Measurements from ENCODE around the gene PCDH15.

The PCDH15 gene

DNA sequence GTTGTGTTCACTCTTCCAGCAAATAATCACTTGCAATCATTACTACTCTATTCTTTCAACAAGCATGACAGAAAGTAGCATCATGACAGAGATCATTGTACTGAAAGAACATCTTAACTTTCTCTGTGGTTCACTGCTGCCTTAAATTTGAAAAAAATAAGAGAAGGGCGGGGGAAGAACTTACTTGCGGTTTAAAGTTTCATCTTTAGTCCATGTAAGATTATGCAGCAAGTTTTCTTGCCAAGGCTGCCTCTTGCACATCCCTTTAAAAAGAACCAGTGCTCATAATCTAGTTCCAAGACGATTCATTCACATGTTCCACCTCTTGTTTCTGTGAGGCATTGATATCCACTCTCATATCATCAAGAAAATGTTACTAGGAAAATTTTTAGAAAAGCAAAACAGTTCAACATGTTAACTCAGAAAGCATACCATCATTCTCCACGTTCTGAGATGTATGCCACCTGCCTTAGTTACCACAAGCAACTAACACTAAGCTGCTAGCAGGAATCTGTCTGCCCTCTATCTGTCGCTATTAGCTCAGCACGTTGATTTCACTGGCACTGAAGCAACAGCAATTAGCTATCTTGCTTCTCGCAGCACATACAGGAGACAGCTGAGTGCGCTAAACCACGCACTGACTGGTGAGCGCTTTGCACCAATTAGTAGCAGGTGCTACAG, at the start of gene PCDH15:
PCDH15 (minus strand) TSS at position 491 of the 681 bp plus-strand sequence. CDS start 136,969 bp downstream, outside the sequence.
- peak; percentile 27 for DNase-seq

DNA sequence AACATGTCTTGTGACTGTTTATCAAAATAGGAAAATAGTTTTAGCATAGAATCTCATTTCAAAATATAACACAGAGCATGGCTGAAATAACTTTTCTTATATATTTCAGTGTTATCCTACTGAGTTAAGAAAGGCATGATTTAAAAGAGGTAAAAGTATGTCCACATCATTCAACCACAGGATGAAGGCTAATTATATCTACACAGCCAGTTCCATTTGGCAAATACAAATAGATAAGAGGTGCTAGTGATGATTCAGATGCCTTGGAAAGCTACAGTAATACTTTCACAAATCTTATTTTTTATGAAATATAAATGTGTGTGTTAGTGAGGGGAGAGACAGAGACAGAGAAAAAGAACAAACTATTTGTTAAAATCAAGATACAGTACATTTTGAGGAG, 42.9 kb upstream of the PCDH15 start:
- no peak for DNase-seq

DNA sequence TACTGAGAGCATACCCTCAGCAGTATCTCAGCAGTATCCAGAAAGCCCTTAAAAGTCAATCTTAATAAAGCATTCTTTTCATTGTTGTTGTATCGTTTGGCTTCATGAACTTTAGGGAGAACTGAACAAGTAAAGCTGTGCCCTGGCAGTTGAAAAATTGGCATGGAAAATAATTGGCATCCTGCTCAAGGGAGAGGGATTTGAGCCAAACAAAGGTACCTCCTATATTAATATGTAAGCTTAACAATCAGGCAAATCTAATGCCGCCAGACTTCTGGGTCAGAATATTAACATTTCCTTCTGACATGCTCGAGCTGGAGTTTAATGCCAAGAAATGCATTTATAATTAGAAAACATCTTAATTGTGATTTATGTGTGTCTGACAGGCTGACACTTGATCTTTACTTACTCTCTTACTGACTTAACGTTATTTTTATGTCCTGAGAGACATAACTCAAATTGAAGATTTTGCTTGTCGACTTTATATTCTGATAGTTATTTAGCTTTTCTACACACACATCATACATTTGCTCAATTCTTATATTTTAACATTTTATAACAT, 42.1 kb upstream of the PCDH15 start:
- DNase-seq = no peak

DNA sequence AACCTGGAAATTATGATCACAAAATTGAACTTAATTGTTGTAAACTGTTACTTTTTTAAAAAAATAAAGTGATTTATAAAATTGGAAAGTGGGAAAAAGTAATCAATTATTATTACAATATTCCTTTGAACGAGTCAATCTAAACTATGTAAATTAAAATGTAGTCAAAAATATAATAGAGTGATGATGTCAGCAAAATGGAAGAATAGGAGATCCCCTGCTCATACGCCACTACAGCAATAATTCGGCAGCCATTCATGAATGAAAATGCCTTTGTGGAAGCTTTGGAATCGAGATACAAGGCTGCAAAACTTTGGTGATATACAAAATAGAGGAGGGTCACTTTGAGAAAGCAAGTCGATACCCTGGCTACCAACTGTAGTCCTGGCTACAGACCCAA, 36.4 kb upstream of the PCDH15 start:
- DNase-seq = no peak

DNA sequence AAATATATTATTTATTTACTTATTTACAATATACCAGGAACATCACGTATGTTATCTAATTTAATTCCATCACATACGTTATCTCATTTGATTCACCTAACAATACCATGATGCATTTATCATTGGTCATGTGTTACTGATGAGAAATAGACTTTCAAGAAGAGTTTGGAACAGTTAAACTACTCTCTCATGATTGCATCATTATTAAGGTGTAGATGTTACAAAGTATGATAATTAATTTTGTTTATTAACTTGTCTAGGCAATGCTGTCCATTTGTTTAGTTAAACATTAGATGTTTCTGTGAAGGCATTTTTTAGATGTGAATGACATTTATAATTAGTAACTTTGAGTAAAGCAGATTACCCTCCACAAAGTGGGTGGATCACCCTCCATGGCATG, 32.0 kb upstream of the PCDH15 start:
- no peak for DNase-seq

DNA sequence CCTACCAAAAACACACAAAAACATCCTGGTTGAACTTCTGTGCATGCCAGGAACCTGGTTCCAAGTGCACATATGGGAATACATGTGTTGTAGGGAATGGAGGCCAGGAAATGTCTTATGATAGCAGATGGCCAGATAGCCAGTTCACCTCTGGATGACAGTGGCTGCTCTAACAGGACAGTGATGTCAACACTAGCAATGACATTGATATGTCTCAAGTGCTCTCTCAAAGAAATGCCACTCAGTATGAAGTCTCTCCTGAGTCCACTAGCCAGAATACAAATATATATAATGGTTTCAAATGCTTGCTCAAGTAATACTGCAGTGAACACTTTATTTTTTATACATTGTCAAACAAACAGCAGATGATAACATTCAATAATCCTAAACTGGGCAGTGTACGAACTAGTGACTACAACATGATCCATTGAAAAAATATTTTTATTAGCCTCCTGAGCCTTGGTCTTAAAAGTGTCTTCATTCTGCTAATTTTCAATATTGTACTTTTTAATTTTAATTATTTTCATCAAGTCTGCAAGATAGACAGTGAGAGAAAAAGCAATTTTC, 26.0 kb upstream of the PCDH15 start:
- no peak for DNase-seq

DNA sequence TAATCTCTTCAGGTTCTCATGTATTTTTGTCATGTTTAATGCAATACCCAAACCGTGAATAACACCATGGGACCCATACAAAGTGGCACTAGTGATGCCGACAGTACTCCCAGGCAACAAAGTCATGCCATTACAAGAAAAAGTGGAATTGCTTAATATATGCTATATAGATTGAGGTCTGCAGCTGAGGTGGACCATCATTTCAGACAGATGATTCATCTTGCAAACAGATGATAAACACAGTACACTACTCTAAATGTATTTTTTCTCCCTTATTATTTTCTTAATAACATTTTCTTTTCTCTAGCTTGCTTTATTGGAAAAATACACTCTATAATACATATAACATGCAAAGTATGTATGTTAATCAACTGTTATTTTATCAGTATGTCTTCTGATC, 14.6 kb upstream of the PCDH15 start:
- DNase-seq = no peak

DNA sequence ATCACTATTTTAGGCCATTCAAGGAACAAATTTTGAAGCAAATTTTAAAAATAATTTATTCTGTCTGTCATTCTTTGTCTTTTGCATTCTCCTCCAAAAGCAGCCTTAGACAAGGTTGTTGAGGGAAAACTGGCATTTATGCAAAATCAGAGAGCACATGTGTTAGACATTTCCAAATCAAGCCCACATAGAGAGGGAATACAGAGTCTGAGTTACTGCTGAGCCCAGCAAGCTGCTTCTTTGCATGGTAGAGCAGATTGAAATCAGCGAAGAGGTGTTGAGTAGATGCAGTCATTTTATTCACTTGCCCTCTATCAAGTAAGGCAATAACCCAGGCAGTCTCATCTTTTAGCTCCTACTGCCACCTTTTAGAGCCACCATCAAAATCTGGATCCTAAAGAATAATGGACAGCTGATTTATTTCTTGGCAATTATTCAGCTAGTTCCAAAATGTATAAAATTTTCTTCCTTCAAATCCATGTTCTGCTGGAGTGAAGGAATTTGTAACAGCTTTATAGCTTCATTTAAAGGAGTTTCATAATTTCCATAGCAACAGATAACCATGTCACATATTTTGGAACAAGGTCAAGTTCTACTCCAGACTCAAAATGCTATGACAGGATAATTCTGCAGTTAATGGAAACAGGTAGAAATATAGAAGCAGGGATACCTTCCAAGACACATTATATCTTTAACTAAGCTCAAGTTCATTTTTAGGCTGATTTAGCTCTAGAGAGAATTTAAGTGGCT, 7.3 kb upstream of the PCDH15 start:
- DNase-seq = no peak

DNA sequence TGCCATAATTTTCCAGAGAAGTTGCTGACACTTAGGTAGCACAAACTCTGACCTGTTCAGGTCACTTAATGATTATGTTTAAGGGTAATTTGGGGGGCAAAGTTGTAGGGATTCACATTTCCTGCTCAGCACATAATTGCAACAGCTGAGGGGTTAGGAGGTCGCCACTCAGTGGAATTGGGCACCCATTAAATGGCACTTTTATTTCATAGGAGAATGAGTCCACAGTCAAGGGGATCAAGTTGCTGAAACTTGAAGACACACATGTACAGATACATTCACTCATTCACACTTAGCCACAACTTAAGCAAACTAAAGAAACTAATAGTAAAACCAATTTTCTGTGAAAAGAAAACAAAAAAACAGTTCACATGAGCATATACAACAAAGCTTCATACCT, 1.5 kb downstream of the PCDH15 start:
- DNase-seq = no peak

DNA sequence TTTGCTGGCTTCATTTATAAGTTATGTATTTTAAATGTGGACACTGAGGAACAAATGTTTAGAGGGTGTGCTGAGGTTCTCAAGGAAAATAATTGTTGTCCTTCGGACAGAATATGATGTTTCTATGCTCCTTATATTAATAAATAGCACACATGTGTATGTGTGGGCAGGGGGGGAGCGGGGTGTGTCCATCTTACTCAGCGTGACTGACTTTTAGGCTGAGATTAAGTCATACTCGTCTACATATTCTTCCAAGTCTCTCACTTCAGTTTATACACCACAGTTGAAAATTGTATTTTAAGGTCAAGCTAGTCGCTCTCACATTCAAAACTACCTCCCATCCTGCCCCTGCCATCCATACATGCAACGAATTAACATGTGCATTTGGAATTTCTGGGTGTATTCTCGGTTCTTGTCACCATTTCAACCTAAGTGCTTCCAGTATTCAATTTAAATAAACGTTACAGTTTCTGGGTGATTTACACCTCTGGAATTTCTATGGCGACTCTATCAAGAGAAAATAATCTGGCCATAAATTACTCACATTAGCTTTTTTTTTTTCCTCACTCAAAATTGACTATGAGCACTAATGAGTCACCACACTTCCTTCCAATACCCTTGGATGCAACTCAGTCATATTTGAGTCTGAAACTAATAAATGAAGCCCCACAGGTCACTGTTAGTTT, 3.3 kb downstream of the PCDH15 start:
- no peak for DNase-seq

DNA sequence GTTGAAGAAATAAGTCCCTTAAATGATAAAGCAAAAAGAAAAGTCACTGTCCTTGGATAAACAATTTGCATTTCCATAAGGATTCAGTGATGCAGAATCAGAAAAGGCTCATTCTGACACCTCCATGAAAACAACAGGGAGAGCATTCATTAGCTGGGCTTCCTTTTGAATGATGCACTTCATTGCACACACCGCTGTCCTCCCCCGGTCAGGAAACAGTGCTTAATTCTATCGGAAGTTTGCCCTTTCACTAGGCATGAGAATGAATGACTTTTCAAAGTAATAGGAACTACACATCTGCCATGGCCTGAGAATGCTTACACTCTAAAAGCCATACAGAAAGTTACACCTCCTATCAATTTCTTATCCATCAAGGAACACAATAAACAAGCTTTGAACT, 4.2 kb downstream of the PCDH15 start:
- DNase-seq = no peak

DNA sequence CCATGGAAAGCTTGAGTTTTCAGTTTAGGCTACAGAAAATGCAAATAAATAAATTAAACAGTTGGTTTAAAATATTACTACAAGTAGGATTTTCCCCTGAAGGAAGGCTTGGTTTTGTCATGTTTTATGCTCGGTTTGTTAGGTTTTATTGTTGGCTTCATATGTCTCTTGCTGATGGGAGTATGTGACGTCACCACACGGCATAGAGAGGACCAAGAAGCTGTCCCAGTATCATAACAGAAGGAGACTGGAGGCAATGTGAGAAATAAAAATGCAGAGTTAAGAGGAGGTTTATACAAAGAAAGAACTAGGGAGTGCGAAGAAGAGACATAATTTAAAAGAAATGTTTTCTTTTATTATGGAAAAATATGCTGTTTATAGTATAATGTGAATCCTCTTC, 24.4 kb downstream of the PCDH15 start:
- no peak for DNase-seq

DNA sequence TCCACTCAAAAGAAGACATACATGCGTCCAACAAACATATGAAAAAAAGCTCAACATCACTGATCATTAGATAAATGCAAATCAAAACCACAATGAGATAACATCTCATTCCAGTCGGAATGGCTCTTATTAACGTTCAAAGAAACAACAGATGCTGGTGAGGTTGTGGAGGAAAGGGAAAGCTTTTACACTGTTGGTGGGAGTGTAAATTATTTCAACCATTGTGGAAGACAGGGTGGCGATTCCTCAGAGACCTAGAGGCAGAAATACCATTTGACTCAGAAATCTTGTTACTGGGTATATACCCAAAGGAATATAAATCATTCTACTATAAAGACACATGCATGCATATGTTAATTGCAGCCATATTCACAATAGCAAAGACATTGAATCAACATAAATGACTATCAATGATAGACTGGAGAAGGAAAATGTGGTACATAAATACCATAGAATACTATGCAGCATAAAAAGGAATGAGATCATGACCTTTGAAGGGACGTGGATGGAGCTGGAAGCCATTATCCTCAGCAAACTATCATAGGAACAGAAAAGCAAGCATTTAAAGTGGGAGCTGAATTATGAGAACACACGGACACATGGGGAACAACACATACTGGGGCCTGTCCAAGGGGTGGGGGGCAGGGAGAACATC, 28.4 kb downstream of the PCDH15 start:
- DNase-seq = no peak

DNA sequence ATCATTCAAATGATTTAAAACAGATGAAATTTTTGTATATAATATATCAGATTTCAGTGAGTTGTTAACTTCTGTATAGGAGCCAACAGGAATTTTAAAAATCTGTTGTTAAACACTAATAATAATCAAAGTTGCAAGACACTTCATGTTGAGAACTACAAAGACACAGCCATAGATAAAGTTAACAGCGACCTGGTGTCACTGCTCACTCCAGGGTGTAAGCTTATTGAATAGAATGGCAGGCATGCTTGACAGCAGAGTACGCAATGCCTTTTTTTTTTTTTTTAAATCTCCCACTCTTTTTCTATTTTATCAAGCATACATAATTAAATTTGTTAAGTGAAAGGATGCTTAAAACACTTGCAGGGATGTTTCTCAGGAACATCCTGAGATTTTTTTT, 32.0 kb downstream of the PCDH15 start:
- no peak for DNase-seq

DNA sequence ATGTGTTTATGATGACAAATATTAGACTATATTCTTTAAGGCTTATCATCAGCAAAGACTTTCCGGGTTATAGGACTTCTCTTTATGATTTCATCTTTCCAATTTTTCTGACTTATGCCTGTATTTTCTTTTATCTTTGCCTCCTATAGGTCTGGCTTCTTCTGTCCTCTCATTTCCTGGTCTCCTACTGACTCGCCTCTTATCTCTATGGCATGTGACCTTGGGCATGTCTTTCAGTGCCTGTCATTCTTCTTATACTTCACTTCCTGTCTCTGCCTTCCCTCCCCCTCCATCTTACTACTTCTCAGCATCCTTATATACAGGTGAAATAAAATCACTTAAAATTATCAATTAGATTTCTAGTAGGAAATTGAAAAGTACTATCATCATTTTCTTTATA, 42.2 kb downstream of the PCDH15 start:
- DNase-seq = no peak

DNA sequence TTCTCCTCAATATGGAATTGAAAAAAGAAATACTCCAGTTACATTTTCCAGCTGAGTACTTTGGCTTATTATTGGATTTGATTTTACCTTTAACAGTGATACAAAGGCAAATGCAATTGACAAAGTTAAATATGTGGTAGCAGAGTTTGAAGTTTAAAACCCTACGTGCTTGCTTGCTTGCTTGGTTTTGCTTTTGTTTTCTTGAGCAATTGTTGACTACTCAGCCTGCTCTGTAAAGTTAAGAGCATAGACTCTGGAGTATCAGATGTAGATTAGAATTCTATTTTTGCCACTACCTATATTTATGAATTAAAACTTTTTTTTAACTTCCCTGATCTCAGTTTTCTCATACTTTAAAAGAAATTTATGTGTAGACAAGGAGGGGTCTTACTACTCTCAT, 51.4 kb downstream of the PCDH15 start:
- no peak for DNase-seq

DNA sequence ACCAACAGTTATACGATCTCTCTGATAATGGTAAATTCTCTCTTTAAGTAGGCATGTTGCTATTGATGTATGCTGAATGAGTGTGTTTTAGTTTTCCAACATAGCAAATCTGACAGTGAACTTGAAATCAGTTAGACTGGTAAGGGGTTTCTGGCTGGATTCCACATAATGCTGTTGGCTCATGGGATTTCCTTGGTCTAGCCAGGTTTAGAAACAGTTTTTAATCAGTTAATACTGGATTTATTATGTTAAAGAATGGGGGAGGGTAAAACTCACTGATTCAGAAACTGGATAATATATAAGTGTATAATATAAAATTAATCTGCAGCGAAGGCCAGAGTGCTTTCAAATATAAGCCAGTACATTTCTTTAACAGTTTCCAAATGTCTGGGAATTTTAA, 55.6 kb downstream of the PCDH15 start:
- no peak for DNase-seq

DNA sequence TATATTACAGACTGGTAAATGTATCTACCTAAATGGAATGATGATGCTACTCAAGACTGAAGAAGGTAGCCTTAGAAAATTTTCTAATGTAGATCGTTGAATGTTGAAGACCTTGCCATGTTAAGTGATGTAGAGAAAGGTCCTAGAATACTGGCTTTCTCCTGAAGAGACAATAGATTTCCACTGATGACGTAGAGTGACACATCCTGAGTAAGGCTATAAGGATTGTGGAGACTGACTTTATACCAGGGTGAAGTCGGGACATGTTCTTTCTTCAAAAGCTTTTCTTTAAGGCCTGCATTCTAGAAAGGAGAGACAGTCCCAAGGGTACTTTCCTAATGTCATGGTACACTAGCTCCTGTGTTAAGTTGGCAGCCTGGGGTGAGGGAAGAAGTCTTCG, 58.6 kb downstream of the PCDH15 start:
- no peak for DNase-seq

DNA sequence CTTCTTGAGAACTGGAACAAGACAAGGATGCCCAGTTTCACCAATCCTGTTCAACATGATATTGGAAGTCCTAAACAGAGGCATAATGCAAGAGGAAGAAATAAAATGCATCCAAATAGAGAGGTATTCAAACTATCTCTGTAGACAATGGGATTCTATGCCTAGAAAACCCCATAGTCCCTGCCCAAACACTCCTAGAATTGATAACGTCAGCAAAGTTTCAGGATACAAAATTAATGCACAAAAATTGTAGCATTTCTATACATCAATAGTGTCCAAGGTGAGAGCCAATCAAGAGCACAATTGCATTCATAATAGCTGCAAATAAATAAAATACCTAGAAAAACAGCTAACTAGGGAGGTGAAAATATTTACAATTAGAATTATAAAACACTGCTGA, 72.5 kb downstream of the PCDH15 start:
- no peak for DNase-seq

DNA sequence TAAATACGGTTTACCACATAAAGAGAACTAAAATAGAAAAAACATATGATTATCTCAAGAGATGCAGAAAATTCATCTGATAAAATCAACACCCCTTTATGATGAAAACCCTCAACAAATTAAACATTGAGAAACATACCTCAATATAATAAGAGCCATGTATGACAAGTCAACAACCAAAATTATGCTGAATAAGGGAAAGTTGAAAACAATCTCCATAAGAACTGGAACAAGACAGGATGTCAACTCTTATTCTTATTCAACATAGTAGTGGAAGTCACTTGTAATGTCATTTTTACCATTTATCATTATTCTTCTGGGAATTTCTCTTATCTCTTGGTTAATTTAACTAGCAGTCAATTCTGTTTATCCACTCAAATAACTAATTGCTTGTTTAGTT, 79.0 kb downstream of the PCDH15 start:
- DNase-seq = no peak

DNA sequence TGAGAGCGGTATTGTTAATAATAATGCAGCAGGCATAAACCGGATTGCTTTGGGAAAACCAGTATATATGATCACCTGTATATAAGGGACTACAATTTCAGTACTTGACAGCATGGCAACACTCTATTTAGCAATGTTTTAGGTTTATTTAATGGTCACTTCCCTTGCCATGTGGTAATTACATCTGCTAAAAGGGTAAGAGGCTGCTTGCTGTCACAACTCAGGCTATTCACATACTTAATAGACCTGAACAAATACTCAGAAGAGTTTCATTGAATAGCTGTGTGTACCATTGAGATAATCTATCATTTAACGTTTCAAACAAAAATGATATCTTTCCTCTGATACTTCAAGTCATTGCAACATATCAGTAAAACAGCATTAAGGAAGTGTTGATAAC, 90.1 kb downstream of the PCDH15 start:
- no peak for DNase-seq

DNA sequence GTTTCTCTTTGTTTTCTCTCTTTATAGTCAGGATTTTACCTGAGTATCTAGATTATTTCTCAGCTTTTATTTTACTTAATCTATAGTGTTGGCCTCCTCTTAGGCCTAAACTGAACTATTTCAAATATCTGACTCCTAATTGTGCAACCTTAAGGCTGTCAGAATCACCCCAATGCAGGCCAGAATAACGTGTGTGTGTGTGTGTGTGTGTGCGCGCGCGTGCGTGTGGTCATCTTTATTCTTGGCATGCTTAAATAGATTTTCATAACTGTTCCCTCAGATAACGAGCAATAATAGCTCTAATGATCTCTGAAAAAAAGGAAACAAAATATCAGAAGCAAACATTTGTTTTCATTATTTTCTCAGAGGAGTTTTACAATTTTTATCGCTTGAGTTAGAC, 92.4 kb downstream of the PCDH15 start:
- no peak for DNase-seq

DNA sequence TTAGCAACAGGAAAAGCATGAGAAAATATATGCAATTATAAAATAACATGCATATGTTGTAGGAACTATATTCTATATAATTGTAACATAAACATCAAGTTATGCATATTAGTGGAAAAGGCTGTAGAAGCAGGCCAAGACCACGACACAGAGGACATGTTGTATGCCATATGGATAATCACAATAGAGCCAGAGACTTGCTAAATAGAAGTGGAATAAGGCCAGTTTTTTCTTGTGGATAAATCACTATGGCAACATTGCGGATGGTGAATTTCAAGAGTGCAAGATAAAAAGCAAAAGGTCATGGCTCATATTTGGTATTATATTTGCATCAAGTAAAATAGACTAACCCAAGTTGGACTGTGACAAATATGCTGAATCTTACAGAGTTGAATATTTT, 93.0 kb downstream of the PCDH15 start:
- DNase-seq = no peak
